Measurements from ENCODE around the gene PLEKHB2.

PLEKHB2 gene

DNA sequence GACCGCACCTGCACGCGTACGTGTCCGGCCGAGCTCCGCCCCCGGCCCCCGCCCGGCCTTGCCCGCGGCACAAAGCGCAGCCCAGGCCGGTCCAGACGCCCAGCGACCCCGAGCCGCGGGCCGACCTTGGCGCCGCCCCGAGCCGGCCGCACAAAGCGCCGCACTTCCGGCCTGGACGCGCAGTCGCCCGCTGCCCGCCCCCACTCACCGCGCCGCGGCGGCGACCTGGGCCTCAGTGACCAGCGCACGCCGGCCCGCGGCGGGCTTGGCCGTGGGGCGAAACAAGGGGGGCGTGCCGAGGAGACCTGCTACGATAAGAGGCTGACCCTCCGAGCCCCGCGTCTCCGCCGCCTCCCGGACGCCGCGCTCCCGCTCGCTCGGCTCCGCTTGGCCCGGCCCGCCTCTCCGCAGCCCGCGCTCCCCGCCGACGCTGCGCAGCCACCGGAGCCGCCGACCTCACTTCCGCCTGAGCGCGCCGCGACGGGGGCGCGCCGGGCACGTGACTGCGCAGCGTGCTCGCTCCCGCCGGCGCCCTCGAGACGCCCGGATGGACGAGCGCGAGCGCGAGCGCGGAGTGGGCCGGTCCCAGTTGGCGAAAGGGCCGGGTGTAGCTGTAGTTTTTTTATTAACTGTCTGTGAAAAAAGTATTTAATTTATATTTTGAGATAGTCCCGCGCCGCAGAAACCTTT lies 12.0 kb upstream of the PLEKHB2 start, which contains the start of gene FAM168B:
Gene FAM168B (minus strand): TSS at position 455 of the 690 bp plus-strand sequence. CDS start 10,814 bp downstream, outside the sequence.
- Histone ChIP-seq H3K36me3 (replicated peaks; ENCODE audit: insufficient read depth, low read length) (no peaks in the 10 kb centered on the region; the same call in 1 of the 2 replicates), H3F3A (ENCODE audit: insufficient read depth, low read length) (peaks cover 17% of the 10 kb centered on the region; the same call in 1 of the 2 replicates), H3K9me3 (replicated peaks; ENCODE audit: insufficient read depth, low read length) (no peaks in the 10 kb centered on the region), H3K4me1 (ENCODE audit: low read length) (peaks cover 3% of the 10 kb centered on the region; the same call in 1 of the 2 replicates), H3K4me2 (ENCODE audit: low read depth, low read length) (peak within 1 kb of the TSS; percentile 61), H3K9me2 (replicated peaks; ENCODE audit: insufficient read depth, low read length) (no peaks in the 10 kb centered on the region), H3K27ac (ENCODE audit: low read length) (peak within 1 kb of the TSS; percentile 82), H2AFZ (ENCODE audit: low read length) (peak within 1 kb of the TSS; percentile 74), H3K27me3 (replicated peaks; ENCODE audit: insufficient read depth, low read length) (no peaks in the 10 kb centered on the region), H3K79me2 (ENCODE audit: low read length) (peaks cover 47% of the 10 kb centered on the region), H3K4me3 (ENCODE audit: low read length) (peak within 1 kb of the TSS; percentile 72), H3K9ac (ENCODE audit: low read length) (peak within 1 kb of the TSS; percentile 80), H4K20me1 (ENCODE audit: insufficient read depth, low read length) (no peaks in the 10 kb centered on the region; the same call in 1 of the 2 replicates)
- TF ChIP-seq, protein P1, sequence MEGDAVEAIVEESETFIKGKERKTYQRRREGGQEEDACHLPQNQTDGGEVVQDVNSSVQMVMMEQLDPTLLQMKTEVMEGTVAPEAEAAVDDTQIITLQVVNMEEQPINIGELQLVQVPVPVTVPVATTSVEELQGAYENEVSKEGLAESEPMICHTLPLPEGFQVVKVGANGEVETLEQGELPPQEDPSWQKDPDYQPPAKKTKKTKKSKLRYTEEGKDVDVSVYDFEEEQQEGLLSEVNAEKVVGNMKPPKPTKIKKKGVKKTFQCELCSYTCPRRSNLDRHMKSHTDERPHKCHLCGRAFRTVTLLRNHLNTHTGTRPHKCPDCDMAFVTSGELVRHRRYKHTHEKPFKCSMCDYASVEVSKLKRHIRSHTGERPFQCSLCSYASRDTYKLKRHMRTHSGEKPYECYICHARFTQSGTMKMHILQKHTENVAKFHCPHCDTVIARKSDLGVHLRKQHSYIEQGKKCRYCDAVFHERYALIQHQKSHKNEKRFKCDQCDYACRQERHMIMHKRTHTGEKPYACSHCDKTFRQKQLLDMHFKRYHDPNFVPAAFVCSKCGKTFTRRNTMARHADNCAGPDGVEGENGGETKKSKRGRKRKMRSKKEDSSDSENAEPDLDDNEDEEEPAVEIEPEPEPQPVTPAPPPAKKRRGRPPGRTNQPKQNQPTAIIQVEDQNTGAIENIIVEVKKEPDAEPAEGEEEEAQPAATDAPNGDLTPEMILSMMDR (IDR thresholded peaks at IDR 0.05; ENCODE audit: low read length) = no peak
- peak; percentile 94 for DNase-seq

DNA sequence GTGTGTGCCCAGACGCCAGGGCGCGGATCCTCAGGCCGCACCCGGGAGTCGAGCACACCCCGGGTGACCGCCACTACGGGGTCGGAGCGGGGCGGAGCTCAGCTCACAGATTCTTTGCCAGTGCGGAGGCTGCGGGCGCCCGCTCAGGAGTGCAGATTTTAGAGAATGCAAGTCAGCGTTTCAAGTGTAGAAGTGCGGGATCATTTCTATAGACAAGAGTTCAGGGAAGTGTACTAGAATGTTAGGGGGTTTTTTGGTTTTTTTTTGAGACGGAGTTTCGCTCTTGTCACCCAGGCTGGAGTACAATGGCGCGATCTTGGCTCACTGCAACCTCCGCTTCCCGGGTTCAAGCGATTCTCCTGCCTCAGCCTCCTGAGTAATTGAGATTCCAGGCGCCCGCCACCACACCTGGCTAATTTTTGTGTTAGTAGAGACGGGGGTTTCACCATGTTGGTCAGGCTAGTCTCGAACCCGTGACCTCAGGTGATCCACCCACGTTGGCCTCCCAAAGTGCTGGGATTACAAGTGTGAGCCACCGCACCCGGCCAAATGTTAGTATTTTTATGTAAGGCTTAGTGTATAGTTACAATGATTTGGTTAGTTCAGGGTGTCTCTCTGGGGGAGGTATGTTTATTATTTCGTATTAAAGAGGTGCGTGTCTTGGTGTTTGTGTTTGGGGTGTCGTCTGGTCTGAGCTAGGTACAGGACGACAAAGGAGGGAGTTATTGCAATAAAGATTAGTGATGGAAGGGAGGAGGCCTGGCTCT lies 11.3 kb upstream of the PLEKHB2 start:
- Histone ChIP-seq H3K9me2 (replicated peaks; ENCODE audit: insufficient read depth, low read length) (no peaks in the 10 kb centered on the region), H3K27me3 (replicated peaks; ENCODE audit: insufficient read depth, low read length) (no peaks in the 10 kb centered on the region), H3K9ac (ENCODE audit: low read length) (peak overlapping the region; percentile 80), H3K4me3 (ENCODE audit: low read length) (peak overlapping the region; percentile 72), H3K9me3 (replicated peaks; ENCODE audit: insufficient read depth, low read length) (no peaks in the 10 kb centered on the region), H3K4me1 (ENCODE audit: low read length) (peaks cover 3% of the 10 kb centered on the region; the same call in 1 of the 2 replicates), H3K27ac (ENCODE audit: low read length) (peak overlapping the region; percentile 82), H2AFZ (ENCODE audit: low read length) (peak overlapping the region; percentile 74), H3K36me3 (replicated peaks; ENCODE audit: insufficient read depth, low read length) (no peaks in the 10 kb centered on the region; the same call in 1 of the 2 replicates), H3F3A (ENCODE audit: insufficient read depth, low read length) (peaks cover 17% of the 10 kb centered on the region; the same call in 1 of the 2 replicates), H4K20me1 (ENCODE audit: insufficient read depth, low read length) (no peaks in the 10 kb centered on the region), H3K4me2 (ENCODE audit: low read depth, low read length) (peak overlapping the region; percentile 61; the same call in 1 of the 2 replicates), H3K79me2 (ENCODE audit: low read length) (peaks cover 40% of the 10 kb centered on the region)
- TF ChIP-seq, protein P1 (IDR thresholded peaks at IDR 0.05; ENCODE audit: low read length) = no peak
- TF ChIP-seq EZH2phosphoT487 (IDR thresholded peaks at IDR 0.05; ENCODE audit: low read length) = no peak
- no peak for TF ChIP-seq EZH2 (optimal IDR thresholded peaks at IDR 0.05; ENCODE audit: low read depth, low read length)
- DNase-seq = peak; percentile 75

DNA sequence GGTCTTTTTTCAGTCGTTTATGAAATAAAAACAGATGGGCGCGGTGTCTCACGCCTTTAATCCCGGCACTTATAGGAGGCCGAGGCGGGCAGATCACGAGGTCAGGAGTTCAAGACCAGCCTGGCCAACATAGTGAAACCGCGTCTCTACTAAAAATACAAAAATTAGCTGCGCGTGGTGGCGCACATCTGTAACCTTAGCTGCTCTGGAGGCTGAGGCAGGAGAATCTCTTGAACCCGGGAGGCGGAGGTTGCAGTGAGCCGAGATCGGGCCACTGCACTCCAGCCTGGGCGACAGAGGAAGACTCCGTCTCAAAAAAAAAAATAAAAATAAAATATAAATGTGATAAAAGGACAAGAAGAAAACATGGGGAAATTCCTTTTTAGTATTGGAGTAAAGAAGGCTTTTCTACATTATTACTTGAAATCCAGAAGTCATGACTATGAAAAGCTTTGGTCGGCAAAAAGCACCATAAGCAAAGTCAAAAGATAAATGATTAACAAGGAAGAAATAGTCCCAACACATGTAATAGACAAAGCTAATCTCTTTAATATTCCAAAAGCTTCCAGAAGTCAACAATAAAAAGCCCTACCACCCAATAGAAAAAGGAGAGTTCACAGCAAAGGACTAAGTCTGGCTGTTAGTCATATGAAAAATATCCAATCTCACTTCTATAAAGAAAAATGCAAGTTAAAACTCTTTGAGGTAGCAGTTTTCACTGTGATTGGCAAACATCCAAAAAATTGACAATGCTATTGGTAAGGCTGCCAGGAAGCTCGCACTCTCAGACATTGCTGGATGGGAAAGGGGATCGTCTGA lies 10.5 kb upstream of the PLEKHB2 start:
- Histone ChIP-seq H3K9ac (ENCODE audit: low read length) (no peak overlapping the region), H3K4me2 (ENCODE audit: low read depth, low read length) (no peak overlapping the region; the same call in 1 of the 2 replicates), H3K4me3 (ENCODE audit: low read length) (no peak overlapping the region)

More for the DNA sequence above, 10.5 kb upstream of the PLEKHB2 start:
- Histone ChIP-seq H2AFZ (ENCODE audit: low read length) (no peak overlapping the region), H3K27ac (ENCODE audit: low read length) (no peak overlapping the region), H3K9me3 (replicated peaks; ENCODE audit: insufficient read depth, low read length) (no peaks in the 10 kb centered on the region), H3K9me2 (replicated peaks; ENCODE audit: insufficient read depth, low read length) (no peaks in the 10 kb centered on the region), H4K20me1 (ENCODE audit: insufficient read depth, low read length) (no peaks in the 10 kb centered on the region), H3K79me2 (ENCODE audit: low read length) (peaks cover 32% of the 10 kb centered on the region), H3F3A (ENCODE audit: insufficient read depth, low read length) (peaks cover 17% of the 10 kb centered on the region; the same call in 1 of the 2 replicates), H3K27me3 (replicated peaks; ENCODE audit: insufficient read depth, low read length) (no peaks in the 10 kb centered on the region), H3K36me3 (replicated peaks; ENCODE audit: insufficient read depth, low read length) (no peaks in the 10 kb centered on the region; the same call in 1 of the 2 replicates), H3K4me1 (ENCODE audit: low read length) (peaks cover 3% of the 10 kb centered on the region; the same call in 1 of the 2 replicates)
- DNase-seq = no peak
- TF ChIP-seq, protein P1 (IDR thresholded peaks at IDR 0.05; ENCODE audit: low read length) = no peak
- no peak for TF ChIP-seq EZH2 (optimal IDR thresholded peaks at IDR 0.05; ENCODE audit: low read depth, low read length)
- TF ChIP-seq EZH2phosphoT487 (IDR thresholded peaks at IDR 0.05; ENCODE audit: low read length) = no peak

All from MM.1S (cell line).